BJ (cell line): ENCODE results near the gene MLLT6. TPM values are rescaled to one million over a fixed set of nuclear protein-coding genes. Genes with fewer than 3 reads are reported as not detected.

Experiments
- CTCF ChIA-PET: fragments of 350-600 bp; formaldehyde crosslinking; extraction: SDS; loops from one replicate; lab custom pipeline; 2021; ENCODE audit warnings: antibody characterized with exemption, inconsistent platforms; lab: Yijun Ruan, JAX
- POLR2A ChIA-PET: fragments of 300-600 bp; sonication (Branson Sonifier 250); formaldehyde crosslinking; extraction: SDS; loops from one replicate; lab custom pipeline; 2021; ENCODE audit warnings: antibody characterized with exemption; lab: Charles Lee
- DNase-seq: peaks from one replicate; pipeline ENCODE4 v3.0.0-alpha.2; 2011; ENCODE audit warnings: low read depth
- H3K27me3 ChIP-seq: 2 replicates; pipeline ENCODE4 v1.6.0; 2011; ENCODE audit warnings: low read length; ENCODE audit not compliant: control insufficient read depth, insufficient read depth
- H3K36me3 ChIP-seq: 2 replicates; pipeline ENCODE4 v1.5.1; 2011; ENCODE audit warnings: low read length; ENCODE audit not compliant: control insufficient read depth, insufficient read depth
- H3K4me3 ChIP-seq: 2 replicates; pipeline ENCODE4 v1.5.1; 2011; ENCODE audit warnings: low read depth, mild to moderate bottlenecking, control low read depth, low read length
- CTCF ChIP-seq: IDR thresholded peaks from 2 replicates; pipeline ENCODE4 v1.5.1; 2011; ENCODE audit warnings: low read depth, mild to moderate bottlenecking, control low read depth, inconsistent platforms, low read length, moderate library complexity; ENCODE audit not compliant: insufficient read depth
- polyA plus RNA-seq: library from polyadenylated mRNA; depleted of rRNA; stranded (reverse); fragments of >200 nt; gene quantifications from 2 replicates; pipeline ENCODE4 v1.2.3, GENCODE V29; 2011

Gene MLLT6
- polyA plus RNA-seq, 1 experiment = 32.1 TPM

GRCh38 chr17:38676706-38677504 is 28.2 kb upstream of the MLLT6 start:
- Histone ChIP-seq H3K27me3 (peaks cover 12% of the 10 kb centered on the region), H3K4me3 (no peak overlapping the region), H3K36me3 (no peaks in the 10 kb centered on the region)
- TF ChIP-seq CTCF = peak; percentile 96
- ChIA-PET POLR2A (no interaction called here), CTCF (interaction anchor here (0.6 to 8.4 kb wide), 25 partner anchors 8 to 567 kb away, joined by 3 to 87 read pairs (median 4); partner anchors contain the start of gene CISD3)
- peak; percentile 44 for DNase-seq

- ChIA-PET CTCF (interaction anchor here (0.7 to 8.4 kb wide), 11 partner anchors 9 to 957 kb away, joined by 3 to 87 read pairs (median 5); partner anchors contain the start of gene CISD3), POLR2A (no interaction called here)
- Histone ChIP-seq H3K4me3 (no peak overlapping the region), H3K36me3 (no peaks in the 10 kb centered on the region), H3K27me3 (peaks cover 5% of the 10 kb centered on the region; the same call in 1 of the 2 replicates)
- DNase-seq = no peak
- TF ChIP-seq CTCF = no peak
Measured at GRCh38 chr17:38677819-38678218, 27.3 kb upstream of the MLLT6 start.

GRCh38 chr17:38681096-38681495 is 24.0 kb upstream of the MLLT6 start:
- no peak overlapping the region for H3K4me3 ChIP-seq
- CTCF ChIA-PET = interaction anchor here (1.1 to 8.4 kb wide), 3 partner anchors 13 to 55 kb away, joined by 3 to 87 read pairs (median 6); no protein-coding TSS in a partner anchor
- TF ChIP-seq CTCF = no peak
- POLR2A ChIA-PET = no interaction called here
- no peaks in the 10 kb centered on the region for H3K36me3 ChIP-seq
- no peak for DNase-seq
- no peaks in the 10 kb centered on the region for H3K27me3 ChIP-seq

- DNase-seq = no peak
- Histone ChIP-seq H3K36me3 (no peaks in the 10 kb centered on the region), H3K27me3 (no peaks in the 10 kb centered on the region), H3K4me3 (no peak overlapping the region)
- ChIA-PET CTCF (interaction anchor here (0.9 to 1.1 kb wide), 5 partner anchors 9 to 50 kb away, joined by 3 to 4 read pairs (median 4); no protein-coding TSS in a partner anchor), POLR2A (no interaction called here)
- no peak for TF ChIP-seq CTCF
Measured at GRCh38 chr17:38685491-38685890, 19.6 kb upstream of the MLLT6 start.

- Histone ChIP-seq H3K27me3 (peaks cover 3% of the 10 kb centered on the region; the same call in 1 of the 2 replicates), H3K36me3 (no peaks in the 10 kb centered on the region), H3K4me3 (no peak overlapping the region)
- ChIA-PET POLR2A (interaction anchor here (0.6 kb wide), 1 partner anchor 513 kb away, joined by 15 read pairs; the partner anchor contains the start of gene RPL19), CTCF (interaction anchor here (0.6 to 2.3 kb wide), 6 partner anchors 10 to 48 kb away, joined by 3 to 14 read pairs (median 4); no protein-coding TSS in a partner anchor)
- no peak for TF ChIP-seq CTCF
- no peak for DNase-seq
Measured at GRCh38 chr17:38687286-38687685, 17.8 kb upstream of the MLLT6 start.
